GM19238 (cell line): ENCODE measurements around the gene EPM2A.

Experiments
- DNase-seq: peaks from one replicate; pipeline ENCODE4 v3.0.0; 2011; ENCODE audit warnings: low spot score; ENCODE audit not compliant: insufficient read length

Gene EPM2A

GRCh38 chr6:145681965-145682364 lies 53.4 kb downstream of the EPM2A start:
- no peak for DNase-seq

GRCh38 chr6:145673504-145673903 lies 61.8 kb downstream of the EPM2A start:
- DNase-seq: no peak

- DNase-seq: no peak
Measured at GRCh38 chr6:145670311-145670710, 65.0 kb downstream of the EPM2A start.

- DNase-seq: no peak
Measured at GRCh38 chr6:145669627-145670034, 65.7 kb downstream of the EPM2A start.

GRCh38 chr6:145668844-145669243 lies 66.5 kb downstream of the EPM2A start:
- DNase-seq: no peak

GRCh38 chr6:145660676-145661075 lies 74.6 kb downstream of the EPM2A start:
- no peak for DNase-seq

GRCh38 chr6:145656128-145656527 lies 79.2 kb downstream of the EPM2A start:
- DNase-seq: no peak

- no peak for DNase-seq
Measured at GRCh38 chr6:145652572-145652971, 82.7 kb downstream of the EPM2A start.

- DNase-seq: no peak
Measured at GRCh38 chr6:145651988-145652387, 83.3 kb downstream of the EPM2A start.

- DNase-seq: no peak
Measured at GRCh38 chr6:145648149-145648548, 87.2 kb downstream of the EPM2A start.

GRCh38 chr6:145647602-145648001 lies 87.7 kb downstream of the EPM2A start:
- no peak for DNase-seq

- DNase-seq: no peak
Measured at GRCh38 chr6:145643760-145644159, 91.6 kb downstream of the EPM2A start.

- peak; percentile 44 for DNase-seq
Measured at GRCh38 chr6:145633981-145634627, 101.2 kb downstream of the EPM2A start.

GRCh38 chr6:145632971-145633370 lies 102.3 kb downstream of the EPM2A start:
- DNase-seq: no peak

- DNase-seq: no peak
Measured at GRCh38 chr6:145631374-145631773, 103.9 kb downstream of the EPM2A start.

GRCh38 chr6:145630598-145630997 lies 104.7 kb downstream of the EPM2A start:
- DNase-seq: no peak

- no peak for DNase-seq
Measured at GRCh38 chr6:145629478-145629877, 105.8 kb downstream of the EPM2A start.

- no peak for DNase-seq
Measured at GRCh38 chr6:145627451-145627850, 107.9 kb downstream of the EPM2A start.

- DNase-seq: no peak
Measured at GRCh38 chr6:145626857-145627256, 108.5 kb downstream of the EPM2A start.

- no peak for DNase-seq
Measured at GRCh38 chr6:145623231-145623630, 112.1 kb downstream of the EPM2A start.

GRCh38 chr6:145621776-145622175 lies 113.5 kb downstream of the EPM2A start:
- DNase-seq: no peak

- DNase-seq: no peak
Measured at GRCh38 chr6:145620088-145620487, 115.2 kb downstream of the EPM2A start.

- no peak for DNase-seq
Measured at GRCh38 chr6:145609521-145609920, 125.8 kb downstream of the EPM2A start.

- no peak for DNase-seq
Measured at GRCh38 chr6:145608850-145609249, 126.5 kb downstream of the EPM2A start.
